GM23338 (cell line): Measurements from ENCODE around the gene PRKCH. TPM values are rescaled to one million over a fixed set of nuclear protein-coding genes. Genes with fewer than 3 reads are reported as not detected.

Source experiments
- ATAC-seq: fragments of 200-7000 bp; cut with Tn5 transposase; 3 replicates; pipeline ENCODE4 v1.9.1; 2020
- DNase-seq: peaks from one replicate; pipeline ENCODE4 v3.0.0-alpha.2; 2015; ENCODE audit warnings: low spot score
- H2AFZ ChIP-seq: fragments of 200-600 bp; sonication (generic); 2 replicates; pipeline ENCODE4 v1.8.0; 2016; ENCODE audit warnings: antibody characterized with exemption, mild to moderate bottlenecking, moderate library complexity
- H3F3A ChIP-seq: fragments of 200-600 bp; sonication (generic); replicated peaks from 2 replicates; pipeline ENCODE4 v1.8.0; 2017; ENCODE audit warnings: antibody characterized with exemption, mixed run types, low read depth
- H3K27ac ChIP-seq: fragments of 200-600 bp; sonication (generic); 2 replicates; pipeline ENCODE4 v1.6.1; 2016; ENCODE audit warnings: low read depth
- H3K27me3 ChIP-seq: fragments of 200-600 bp; sonication (generic); 2 replicates; pipeline ENCODE4 v1.8.0; 2016; ENCODE audit warnings: mild to moderate bottlenecking, mixed run types, moderate library complexity; ENCODE audit not compliant: insufficient read depth
- H3K36me3 ChIP-seq: fragments of 200-600 bp; sonication (generic); 2 replicates; pipeline ENCODE4 v1.8.0; 2016; ENCODE audit warnings: mild to moderate bottlenecking; ENCODE audit not compliant: insufficient read depth
- H3K4me1 ChIP-seq: fragments of 200-600 bp; sonication (generic); 2 replicates; pipeline ENCODE4 v1.8.0; 2016; ENCODE audit warnings: mild to moderate bottlenecking, moderate library complexity; ENCODE audit not compliant: insufficient read depth
- H3K4me2 ChIP-seq: fragments of 200-600 bp; sonication (generic); 2 replicates; pipeline ENCODE4 v1.7.1; 2017; ENCODE audit warnings: mixed run types
- H3K4me3 ChIP-seq: fragments of 200-600 bp; sonication (generic); 2 replicates; pipeline ENCODE4 v1.6.1; 2016; ENCODE audit warnings: mixed run types
- H3K79me2 ChIP-seq: fragments of 200-600 bp; sonication (generic); replicated peaks from 2 replicates; pipeline ENCODE4 v1.8.0; 2017; ENCODE audit warnings: mild to moderate bottlenecking; ENCODE audit not compliant: insufficient read depth
- H3K9me2 ChIP-seq: fragments of 200-600 bp; sonication (generic); 2 replicates; pipeline ENCODE4 v1.8.0; 2017; ENCODE audit not compliant: insufficient read depth
- H4K20me1 ChIP-seq: fragments of 200-600 bp; sonication (generic); replicated peaks from 2 replicates; pipeline ENCODE4 v1.8.0; 2017; ENCODE audit warnings: mild to moderate bottlenecking; ENCODE audit not compliant: insufficient read depth
- H3K27ac Mint-ChIP-seq: 2 replicates; pipeline ENCODE4 v1.8.0; 2020; ENCODE audit warnings: inconsistent platforms, mild to moderate bottlenecking, moderate library complexity, mixed read lengths
- H3K27me3 Mint-ChIP-seq: 3 replicates; pipeline ENCODE4 v1.8.0; 2022; ENCODE audit warnings: low read depth, mild to moderate bottlenecking, moderate library complexity, mixed read lengths, inconsistent platforms; ENCODE audit not compliant: insufficient read depth, poor library complexity
- H3K36me3 Mint-ChIP-seq: 3 replicates; pipeline ENCODE4 v1.8.0; 2021; ENCODE audit warnings: low read depth, mild to moderate bottlenecking, inconsistent platforms, moderate library complexity, mixed read lengths
- H3K4me1 Mint-ChIP-seq: 3 replicates; pipeline ENCODE4 v1.8.0; 2020; ENCODE audit warnings: mild to moderate bottlenecking, inconsistent platforms, mixed read lengths
- H3K4me3 Mint-ChIP-seq: 3 replicates; pipeline ENCODE4 v1.8.0; 2021; ENCODE audit warnings: moderate library complexity, mild to moderate bottlenecking, inconsistent platforms, mixed read lengths
- H3K9me3 Mint-ChIP-seq: 3 replicates; pipeline ENCODE4 v1.8.0; 2020; ENCODE audit warnings: moderate library complexity, mild to moderate bottlenecking, inconsistent platforms, mixed read lengths
- CREB1 ChIP-seq: fragments of 250-450 bp; sonication (Bioruptor Pico); IDR thresholded peaks from 2 replicates; pipeline ENCODE4 v1.5.0; 2020; ENCODE audit warnings: low read depth, mild to moderate bottlenecking, moderate library complexity
- CTCF ChIP-seq, 2 experiments: fragments of 200-600 bp in 1 of 2; sonication (generic) in 1 of 2; conservative IDR thresholded peaks; 2 replicates each; pipeline versions ENCODE4 v1.5.1 to v1.6.1; 2016 to 2017; ENCODE audit warnings: antibody characterized with exemption in 2 of 2, low read depth in 2 of 2, mild to moderate bottlenecking in 2 of 2, moderate library complexity in 1 of 2
- ETS1 ChIP-seq: IDR thresholded peaks from 2 replicates; pipeline ENCODE4 v1.6.1; 2016; ENCODE audit warnings: antibody characterized with exemption
- EZH2 ChIP-seq: fragments of 200-600 bp; sonication (generic); IDR thresholded peaks from one replicate; pipeline ENCODE4 v1.8.0; 2017; ENCODE audit warnings: antibody characterized with exemption, mild to moderate bottlenecking, low read depth; ENCODE audit not compliant: unreplicated experiment
- EZH2phosphoT487 ChIP-seq: fragments of 200-600 bp; sonication (generic); IDR thresholded peaks from one replicate; pipeline ENCODE4 v1.8.1; 2018; ENCODE audit warnings: antibody characterized with exemption; ENCODE audit not compliant: unreplicated experiment
- JUNB ChIP-seq: IDR thresholded peaks from one replicate; pipeline ENCODE4 v1.6.1; 2016; ENCODE audit warnings: antibody characterized with exemption; ENCODE audit not compliant: unreplicated experiment
- NANOG ChIP-seq: IDR thresholded peaks from 2 replicates; pipeline ENCODE4 v1.6.1; 2016; ENCODE audit warnings: antibody characterized with exemption, borderline replicate concordance
- POLR2AphosphoS5 ChIP-seq: IDR thresholded peaks from 2 replicates; pipeline ENCODE4 v1.6.1; 2016; ENCODE audit warnings: antibody characterized with exemption, low read depth
- REST ChIP-seq: IDR thresholded peaks from one replicate; pipeline ENCODE4 v1.6.1; 2018; ENCODE audit warnings: antibody characterized with exemption; ENCODE audit not compliant: unreplicated experiment
- STAT1 ChIP-seq: IDR thresholded peaks from one replicate; pipeline ENCODE4 v1.6.1; 2016; ENCODE audit warnings: antibody characterized with exemption; ENCODE audit not compliant: unreplicated experiment
- ZNF114 ChIP-seq: fragments of 250-450 bp; sonication (Bioruptor Pico); IDR thresholded peaks from 2 replicates; pipeline ENCODE4 v1.5.0; 2020; ENCODE audit warnings: mild to moderate bottlenecking, moderate library complexity
- ZNF331 ChIP-seq: fragments of 250-450 bp; sonication (Bioruptor Pico); IDR thresholded peaks from 2 replicates; pipeline ENCODE4 v1.5.0; 2020; ENCODE audit warnings: low read depth, mild to moderate bottlenecking, moderate library complexity
- polyA plus RNA-seq: library from polyadenylated mRNA; unstranded; fragments of >200 nt; fragmentation: Nextera tagmentation; extraction: Ambion mirVana; gene quantifications from 2 replicates; pipeline ENCODE4 v1.2.1, GENCODE V29; 2016
- total RNA-seq: library from RNA; depleted of rRNA; stranded (reverse); fragments of >200 nt; shearing (Covaris generic); gene quantifications from 2 replicates; pipeline ENCODE4 v1.2.3, GENCODE V29; 2014
- TF ChIP-seq, protein P1 (sequence below): fragments of 250-450 bp; sonication (Bioruptor Pico); IDR thresholded peaks from 2 replicates; pipeline ENCODE4 v1.5.0; 2020; ENCODE audit warnings: mild to moderate bottlenecking, moderate library complexity

PRKCH gene
- total and polyA plus RNA-seq, 2 experiments from 2014 or later: 5.4 to 10.1 TPM

- Mint-ChIP-seq H3K27me3 (peaks cover 2% of the 10 kb centered on the region), H3K4me3 (no peak overlapping the region), H3K27ac (no peak overlapping the region), H3K4me1 (peaks cover 13% of the 10 kb centered on the region), H3K36me3 (no peaks in the 10 kb centered on the region), H3K9me3 (no peaks in the 10 kb centered on the region; the same call in 2 of the 3 replicates)
- no peaks in the 10 kb centered on the region for H4K20me1 ChIP-seq
- TF ChIP-seq EZH2 (no peak), NANOG (no peak), STAT1 (no peak), ZNF331 (CRISPR knock-in tag) (no peak), CREB1 (CRISPR knock-in tag) (no peak), EZH2phosphoT487 (no peak), ZNF114 (CRISPR knock-in tag) (no peak), CTCF (conservative IDR thresholded peaks at IDR 0.05; ENCODE audit: low read depth in 2 of 2) (no peak), REST (no peak), JUNB (no peak), POLR2AphosphoS5 (no peak), ETS1 (no peak)
- TF ChIP-seq, protein P1, sequence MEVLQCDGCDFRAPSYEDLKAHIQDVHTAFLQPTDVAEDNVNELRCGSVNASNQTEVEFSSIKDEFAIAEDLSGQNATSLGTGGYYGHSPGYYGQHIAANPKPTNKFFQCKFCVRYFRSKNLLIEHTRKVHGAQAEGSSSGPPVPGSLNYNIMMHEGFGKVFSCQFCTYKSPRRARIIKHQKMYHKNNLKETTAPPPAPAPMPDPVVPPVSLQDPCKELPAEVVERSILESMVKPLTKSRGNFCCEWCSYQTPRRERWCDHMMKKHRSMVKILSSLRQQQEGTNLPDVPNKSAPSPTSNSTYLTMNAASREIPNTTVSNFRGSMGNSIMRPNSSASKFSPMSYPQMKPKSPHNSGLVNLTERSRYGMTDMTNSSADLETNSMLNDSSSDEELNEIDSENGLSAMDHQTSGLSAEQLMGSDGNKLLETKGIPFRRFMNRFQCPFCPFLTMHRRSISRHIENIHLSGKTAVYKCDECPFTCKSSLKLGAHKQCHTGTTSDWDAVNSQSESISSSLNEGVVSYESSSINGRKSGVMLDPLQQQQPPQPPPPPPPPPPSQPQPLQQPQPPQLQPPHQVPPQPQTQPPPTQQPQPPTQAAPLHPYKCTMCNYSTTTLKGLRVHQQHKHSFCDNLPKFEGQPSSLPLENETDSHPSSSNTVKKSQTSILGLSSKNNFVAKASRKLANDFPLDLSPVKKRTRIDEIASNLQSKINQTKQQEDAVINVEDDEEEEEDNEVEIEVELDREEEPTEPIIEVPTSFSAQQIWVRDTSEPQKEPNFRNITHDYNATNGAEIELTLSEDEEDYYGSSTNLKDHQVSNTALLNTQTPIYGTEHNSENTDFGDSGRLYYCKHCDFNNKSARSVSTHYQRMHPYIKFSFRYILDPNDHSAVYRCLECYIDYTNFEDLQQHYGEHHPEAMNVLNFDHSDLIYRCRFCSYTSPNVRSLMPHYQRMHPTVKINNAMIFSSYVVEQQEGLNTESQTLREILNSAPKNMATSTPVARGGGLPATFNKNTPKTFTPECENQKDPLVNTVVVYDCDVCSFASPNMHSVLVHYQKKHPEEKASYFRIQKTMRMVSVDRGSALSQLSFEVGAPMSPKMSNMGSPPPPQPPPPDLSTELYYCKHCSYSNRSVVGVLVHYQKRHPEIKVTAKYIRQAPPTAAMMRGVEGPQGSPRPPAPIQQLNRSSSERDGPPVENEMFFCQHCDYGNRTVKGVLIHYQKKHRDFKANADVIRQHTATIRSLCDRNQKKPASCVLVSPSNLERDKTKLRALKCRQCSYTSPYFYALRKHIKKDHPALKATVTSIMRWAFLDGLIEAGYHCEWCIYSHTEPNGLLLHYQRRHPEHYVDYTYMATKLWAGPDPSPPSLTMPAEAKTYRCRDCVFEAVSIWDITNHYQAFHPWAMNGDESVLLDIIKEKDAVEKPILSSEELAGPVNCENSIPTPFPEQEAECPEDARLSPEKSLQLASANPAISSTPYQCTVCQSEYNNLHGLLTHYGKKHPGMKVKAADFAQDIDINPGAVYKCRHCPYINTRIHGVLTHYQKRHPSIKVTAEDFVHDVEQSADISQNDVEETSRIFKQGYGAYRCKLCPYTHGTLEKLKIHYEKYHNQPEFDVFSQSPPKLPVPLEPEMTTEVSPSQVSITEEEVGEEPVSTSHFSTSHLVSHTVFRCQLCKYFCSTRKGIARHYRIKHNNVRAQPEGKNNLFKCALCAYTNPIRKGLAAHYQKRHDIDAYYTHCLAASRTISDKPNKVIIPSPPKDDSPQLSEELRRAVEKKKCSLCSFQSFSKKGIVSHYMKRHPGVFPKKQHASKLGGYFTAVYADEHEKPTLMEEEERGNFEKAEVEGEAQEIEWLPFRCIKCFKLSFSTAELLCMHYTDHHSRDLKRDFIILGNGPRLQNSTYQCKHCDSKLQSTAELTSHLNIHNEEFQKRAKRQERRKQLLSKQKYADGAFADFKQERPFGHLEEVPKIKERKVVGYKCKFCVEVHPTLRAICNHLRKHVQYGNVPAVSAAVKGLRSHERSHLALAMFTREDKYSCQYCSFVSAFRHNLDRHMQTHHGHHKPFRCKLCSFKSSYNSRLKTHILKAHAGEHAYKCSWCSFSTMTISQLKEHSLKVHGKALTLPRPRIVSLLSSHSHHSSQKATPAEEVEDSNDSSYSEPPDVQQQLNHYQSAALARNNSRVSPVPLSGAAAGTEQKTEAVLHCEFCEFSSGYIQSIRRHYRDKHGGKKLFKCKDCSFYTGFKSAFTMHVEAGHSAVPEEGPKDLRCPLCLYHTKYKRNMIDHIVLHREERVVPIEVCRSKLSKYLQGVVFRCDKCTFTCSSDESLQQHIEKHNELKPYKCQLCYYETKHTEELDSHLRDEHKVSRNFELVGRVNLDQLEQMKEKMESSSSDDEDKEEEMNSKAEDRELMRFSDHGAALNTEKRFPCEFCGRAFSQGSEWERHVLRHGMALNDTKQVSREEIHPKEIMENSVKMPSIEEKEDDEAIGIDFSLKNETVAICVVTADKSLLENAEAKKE (CRISPR knock-in tag): no peak
- ATAC-seq (no peak), DNase-seq (no peak)
- no peaks in the 10 kb centered on the region for H3K9me2 ChIP-seq
- H3K36me3 ChIP-seq: no peaks in the 10 kb centered on the region
- H2AFZ ChIP-seq: no peak overlapping the region
- H3F3A ChIP-seq: no peaks in the 10 kb centered on the region
- no peak overlapping the region for H3K4me2 ChIP-seq
- no peak overlapping the region for H3K4me3 ChIP-seq
- H3K27me3 ChIP-seq: no peaks in the 10 kb centered on the region
- H3K4me1 ChIP-seq: peaks cover 3% of the 10 kb centered on the region; the same call in 1 of the 2 replicates
- H3K27ac ChIP-seq: no peak overlapping the region
- no peaks in the 10 kb centered on the region for H3K79me2 ChIP-seq
These were observed 270.5 kb downstream of the PRKCH start for GRCh38 chr14:61591862-61592261.
